Activated CD8-positive, alpha-beta T cell treated with anti-CD3 and anti-CD28 coated beads for 36 hours (primary cell): Measurements from ENCODE around the gene C18orf63. TPM values are rescaled to one million over a fixed set of nuclear protein-coding genes. Genes with fewer than 3 reads are reported as not detected.

Experiments
- ATAC-seq: fragments of 200-7000 bp; cut with Tn5 transposase; one replicate; pipeline ENCODE4 v1.10.0; 2021; ENCODE audit warnings: mild to moderate bottlenecking, moderate library complexity
- CTCF ChIA-PET: fragments of 350-600 bp; sonication (Branson Sonifier 250); formaldehyde crosslinking; loops from one replicate; lab custom pipeline; 2021; ENCODE audit warnings: antibody characterized with exemption; lab: Charles Lee
- POLR2A ChIA-PET: fragments of 350-600 bp; sonication (Branson Sonifier 250); formaldehyde crosslinking; loops from one replicate; lab custom pipeline; 2021; ENCODE audit warnings: antibody characterized with exemption; lab: Charles Lee
- DNase-seq: peaks from one replicate; pipeline ENCODE4 v3.0.0-alpha.2; 2020
- H3K27ac Mint-ChIP-seq: one replicate; pipeline ENCODE4 v1.8.0; 2021; ENCODE audit warnings: mild to moderate bottlenecking, mixed read lengths
- H3K27me3 Mint-ChIP-seq: one replicate; pipeline ENCODE4 v1.8.0; 2021; ENCODE audit warnings: mixed read lengths
- H3K36me3 Mint-ChIP-seq: one replicate; pipeline ENCODE4 v1.8.0; 2021; ENCODE audit warnings: low read depth, mixed read lengths
- H3K4me1 Mint-ChIP-seq: one replicate; pipeline ENCODE4 v1.8.0; 2021; ENCODE audit warnings: low read depth, mixed read lengths
- H3K4me3 Mint-ChIP-seq: one replicate; pipeline ENCODE4 v1.8.0; 2021; ENCODE audit warnings: mild to moderate bottlenecking, moderate library complexity, mixed read lengths
- H3K9me3 Mint-ChIP-seq: one replicate; pipeline ENCODE4 v1.8.0; 2021; ENCODE audit warnings: mixed read lengths
- intact Hi-C: fragments of 100-400 bp; cut with micrococcal nuclease; formaldehyde crosslinking; loops from one replicate; pipeline ENCODE4 v1.10.0; 2022
- total RNA-seq, 2 experiments: library from RNA; stranded (reverse); gene quantifications; one replicate each; pipeline ENCODE4 v1.2.3, GENCODE V29; 2021
- TF ChIP-seq, protein P1 (sequence below): fragments of 200-600 bp; IDR thresholded peaks from one replicate; pipeline ENCODE4 v1.8.0; 2022; ENCODE audit warnings: antibody characterized with exemption, mild to moderate bottlenecking

The C18orf63 gene
- total RNA-seq, 2 experiments from 2014 or later = not detected

DNA sequence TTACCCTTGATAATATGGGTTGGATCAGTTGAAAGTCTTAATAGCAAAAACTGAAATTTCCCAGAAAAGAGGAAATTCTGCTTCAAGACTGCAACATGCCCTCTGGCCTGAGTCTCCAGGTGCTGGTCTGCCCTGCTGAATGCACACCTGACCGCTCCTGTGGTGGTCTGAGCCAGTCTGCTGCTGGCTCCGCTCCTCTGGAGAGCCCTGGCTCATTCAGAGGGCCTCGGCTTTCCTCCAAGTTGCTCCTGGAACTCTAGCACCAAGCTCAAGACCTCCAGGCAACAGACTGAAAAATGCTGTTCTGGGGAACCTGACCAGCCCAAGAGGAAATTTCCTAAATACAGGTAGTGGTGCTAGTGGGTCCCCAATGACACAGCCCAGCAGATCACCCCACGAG, 76.7 kb downstream of the C18orf63 start:
- H3K4me3 Mint-ChIP-seq = no peak overlapping the region
- CTCF ChIA-PET = no interaction called here

DNA sequence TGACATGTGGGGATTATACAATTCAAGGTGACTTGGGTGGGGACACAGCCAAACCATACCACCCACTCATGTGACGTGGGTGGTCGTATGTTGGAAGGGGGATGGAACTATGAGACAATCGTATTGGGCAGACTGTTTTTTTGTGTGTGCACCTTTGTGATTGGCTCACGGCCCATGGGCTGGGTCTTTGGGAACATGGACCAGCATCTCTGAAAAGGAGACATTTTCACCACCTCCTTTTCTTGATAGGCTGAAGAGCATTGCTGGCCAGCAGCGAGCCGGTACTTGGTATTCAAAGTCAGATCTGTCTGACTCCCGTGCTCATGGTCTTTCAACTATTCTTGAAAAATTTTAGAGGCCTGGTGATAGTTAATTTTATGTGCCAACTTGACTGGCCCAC, 79.4 kb downstream of the C18orf63 start:
- TF ChIP-seq, protein P1, sequence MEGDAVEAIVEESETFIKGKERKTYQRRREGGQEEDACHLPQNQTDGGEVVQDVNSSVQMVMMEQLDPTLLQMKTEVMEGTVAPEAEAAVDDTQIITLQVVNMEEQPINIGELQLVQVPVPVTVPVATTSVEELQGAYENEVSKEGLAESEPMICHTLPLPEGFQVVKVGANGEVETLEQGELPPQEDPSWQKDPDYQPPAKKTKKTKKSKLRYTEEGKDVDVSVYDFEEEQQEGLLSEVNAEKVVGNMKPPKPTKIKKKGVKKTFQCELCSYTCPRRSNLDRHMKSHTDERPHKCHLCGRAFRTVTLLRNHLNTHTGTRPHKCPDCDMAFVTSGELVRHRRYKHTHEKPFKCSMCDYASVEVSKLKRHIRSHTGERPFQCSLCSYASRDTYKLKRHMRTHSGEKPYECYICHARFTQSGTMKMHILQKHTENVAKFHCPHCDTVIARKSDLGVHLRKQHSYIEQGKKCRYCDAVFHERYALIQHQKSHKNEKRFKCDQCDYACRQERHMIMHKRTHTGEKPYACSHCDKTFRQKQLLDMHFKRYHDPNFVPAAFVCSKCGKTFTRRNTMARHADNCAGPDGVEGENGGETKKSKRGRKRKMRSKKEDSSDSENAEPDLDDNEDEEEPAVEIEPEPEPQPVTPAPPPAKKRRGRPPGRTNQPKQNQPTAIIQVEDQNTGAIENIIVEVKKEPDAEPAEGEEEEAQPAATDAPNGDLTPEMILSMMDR = no peak
- H3K4me3 Mint-ChIP-seq = no peak overlapping the region
- intact Hi-C loops = no loop called here
- H3K9me3 Mint-ChIP-seq = no peaks in the 10 kb centered on the region
- CTCF ChIA-PET = no interaction called here
- ATAC-seq (no peak), DNase-seq (no peak)
- H3K27ac Mint-ChIP-seq = no peak overlapping the region
- POLR2A ChIA-PET = no interaction called here
- H3K27me3 Mint-ChIP-seq = no peaks in the 10 kb centered on the region
- peaks cover 3% of the 10 kb centered on the region for H3K4me1 Mint-ChIP-seq
- H3K36me3 Mint-ChIP-seq = no peaks in the 10 kb centered on the region

More for the DNA sequence above, 76.7 kb downstream of the C18orf63 start:
- no peaks in the 10 kb centered on the region for H3K36me3 Mint-ChIP-seq
- no peaks in the 10 kb centered on the region for H3K27me3 Mint-ChIP-seq
- DNase-seq (no peak), ATAC-seq (no peak)
- POLR2A ChIA-PET = no interaction called here
- intact Hi-C loops = no loop called here
- H3K4me1 Mint-ChIP-seq = peaks cover 10% of the 10 kb centered on the region
- TF ChIP-seq, protein P1 = no peak
- no peaks in the 10 kb centered on the region for H3K9me3 Mint-ChIP-seq
- H3K27ac Mint-ChIP-seq = no peak overlapping the region

DNA sequence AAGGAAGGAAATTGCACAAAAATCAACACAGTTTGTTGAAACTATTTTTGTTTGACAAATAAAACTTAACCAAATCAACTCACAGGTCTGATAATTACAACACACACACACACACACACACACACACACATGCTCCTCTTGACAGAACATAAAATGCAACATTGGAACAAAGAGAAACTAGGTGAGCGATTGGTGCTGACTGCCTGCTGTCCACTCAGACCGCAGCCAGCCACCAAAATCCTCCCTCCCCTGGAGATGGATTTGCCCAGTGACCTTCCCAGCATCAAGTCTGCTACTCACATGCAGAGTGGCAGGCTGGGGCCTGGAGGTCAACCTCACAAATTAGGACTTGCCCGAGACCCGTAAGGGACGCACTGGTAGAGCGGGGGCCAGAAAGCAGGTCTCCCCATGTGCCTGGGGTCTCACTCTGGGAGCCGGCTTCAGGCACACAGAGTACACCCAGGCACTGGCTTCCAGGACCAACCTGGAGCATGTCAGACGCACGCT, 80.1 kb downstream of the C18orf63 start:
- CTCF ChIA-PET = no interaction called here

DNA sequence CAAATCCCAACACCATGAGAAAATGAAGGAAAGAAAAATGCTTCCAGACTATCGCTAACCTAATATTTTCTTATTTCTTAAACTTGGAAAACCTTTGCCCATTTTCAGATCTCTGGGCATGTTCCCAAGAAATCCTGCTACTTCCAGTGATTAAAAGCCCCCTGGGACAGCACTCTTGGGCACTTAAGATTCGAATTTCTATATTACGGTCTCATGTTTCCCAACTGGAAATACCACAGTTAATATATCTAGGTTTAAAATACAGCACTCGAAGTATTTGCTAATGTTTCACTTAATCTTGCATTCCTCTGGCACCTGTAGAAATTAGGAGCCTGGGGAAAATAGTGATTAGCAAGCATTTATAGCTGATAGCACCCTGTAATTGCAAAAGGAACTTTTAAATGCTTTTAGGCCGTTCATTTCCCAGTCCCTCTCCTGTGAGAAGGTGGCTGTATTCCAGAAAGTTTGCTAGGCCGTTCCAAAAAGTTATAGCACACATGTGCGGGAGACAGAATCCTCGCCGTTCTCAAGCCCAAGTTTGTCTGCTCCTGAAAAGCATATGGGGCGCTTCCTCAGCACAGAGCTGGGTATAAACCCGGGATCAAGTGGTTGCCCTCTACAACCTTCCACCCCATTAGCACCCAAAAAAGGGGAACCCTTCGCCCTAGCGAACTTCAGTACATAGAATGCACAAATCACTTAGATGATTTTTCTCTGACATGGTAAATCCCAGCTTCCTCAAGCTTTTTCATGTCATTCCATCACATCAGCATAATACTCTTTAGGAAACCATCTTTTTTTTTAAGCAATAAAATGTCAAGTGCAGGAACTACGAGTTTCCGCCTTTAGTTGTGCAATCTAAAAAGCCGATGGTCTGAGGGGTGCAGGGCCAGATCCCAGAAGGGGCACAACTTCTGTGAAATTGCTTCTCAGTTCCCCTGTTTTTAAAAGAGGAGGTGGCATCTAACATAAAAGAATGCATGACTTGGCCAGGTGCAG, 80.8 kb downstream of the C18orf63 start:
- POLR2A ChIA-PET = interaction anchor here (0.6 kb wide), 1 partner anchor 250 kb away, joined by 3 read pairs; no protein-coding TSS in a partner anchor
- CTCF ChIA-PET = no interaction called here
- intact Hi-C loops = no loop called here
- Mint-ChIP-seq H3K9me3 (no peaks in the 10 kb centered on the region), H3K27me3 (no peaks in the 10 kb centered on the region), H3K4me3 (no peak overlapping the region), H3K36me3 (no peaks in the 10 kb centered on the region), H3K27ac (no peak overlapping the region), H3K4me1 (peaks cover 6% of the 10 kb centered on the region)
- ATAC-seq (no peak), DNase-seq (no peak)
- TF ChIP-seq, protein P1 = no peak

More for the DNA sequence above, 80.1 kb downstream of the C18orf63 start:
- DNase-seq (no peak), ATAC-seq (no peak)
- TF ChIP-seq, protein P1 = no peak
- Mint-ChIP-seq H3K9me3 (no peaks in the 10 kb centered on the region), H3K27me3 (no peaks in the 10 kb centered on the region), H3K27ac (no peak overlapping the region), H3K36me3 (no peaks in the 10 kb centered on the region), H3K4me1 (peaks cover 7% of the 10 kb centered on the region), H3K4me3 (no peak overlapping the region)
- POLR2A ChIA-PET = no interaction called here
- intact Hi-C loops = no loop called here

DNA sequence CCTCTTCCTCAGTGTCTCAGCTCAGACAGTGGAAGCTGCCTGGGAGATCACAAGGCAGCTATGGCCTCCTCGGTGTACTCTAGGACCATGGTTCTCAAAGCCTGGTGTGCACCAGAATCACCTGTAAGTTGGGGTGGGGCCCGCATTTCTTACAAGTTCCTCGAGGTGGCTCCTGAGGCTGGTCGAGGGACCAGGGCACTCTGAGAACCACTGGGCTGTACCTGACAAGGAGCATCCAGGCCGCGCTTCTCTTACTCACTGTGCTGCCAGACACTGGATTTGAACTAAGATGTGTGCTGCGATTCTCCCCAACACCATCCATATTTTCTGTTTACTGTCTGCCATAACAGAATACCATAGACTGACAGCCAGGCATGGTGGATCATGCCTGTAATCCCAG, 81.9 kb downstream of the C18orf63 start:
- Mint-ChIP-seq H3K4me1 (peaks cover 6% of the 10 kb centered on the region), H3K4me3 (no peak overlapping the region), H3K27me3 (no peaks in the 10 kb centered on the region)

More for the DNA sequence above, 81.9 kb downstream of the C18orf63 start:
- no peaks in the 10 kb centered on the region for H3K9me3 Mint-ChIP-seq
- H3K27ac Mint-ChIP-seq = no peak overlapping the region
- TF ChIP-seq, protein P1 = no peak
- no peaks in the 10 kb centered on the region for H3K36me3 Mint-ChIP-seq
- ChIA-PET CTCF (no interaction called here), POLR2A (no interaction called here)
- intact Hi-C loops = no loop called here
- ATAC-seq (no peak), DNase-seq (no peak)
